ENCODE results near the gene CD34. TPM values are rescaled to one million over a fixed set of nuclear protein-coding genes. Genes with fewer than 3 reads are reported as not detected.

Gene CD34
- total and polyA plus RNA-seq, 2 experiments from 2014 or later: 0.34 TPM; not detected in 1

DNA sequence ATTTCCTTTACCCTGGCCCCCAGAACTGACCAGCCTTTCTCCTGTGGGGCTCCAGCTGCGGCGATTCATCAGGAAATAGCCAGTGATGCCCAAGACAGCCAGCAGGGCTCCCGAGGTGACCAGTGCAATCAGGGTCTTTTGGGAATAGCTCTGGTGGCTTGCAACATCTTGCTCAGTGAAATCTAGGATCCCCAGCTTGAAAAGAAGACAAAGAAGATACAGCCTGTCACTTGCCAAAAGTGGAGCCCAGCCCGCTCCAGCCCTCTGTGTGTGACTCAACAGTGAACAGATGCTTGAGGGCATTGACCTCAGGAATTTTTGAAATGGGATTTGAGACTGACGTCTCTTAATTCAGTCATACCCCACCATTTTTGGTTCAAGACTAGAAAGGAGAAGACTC, 22.3 kb downstream of the CD34 start:
- in situ Hi-C loops (cut with MboI): loop anchor here (5.0 kb wide), 1 partner anchor 79 kb away; no protein-coding TSS in a partner anchor
- Histone ChIP-seq H3F3A (ENCODE audit: insufficient read depth) (peaks cover 31% of the 10 kb centered on the region), H4K20me1 (ENCODE audit: insufficient read depth) (no peaks in the 10 kb centered on the region), H2AFZ (peak overlapping the region; percentile 29; the same call in 1 of the 2 replicates), H3K4me1 (ENCODE audit: insufficient read depth) (peaks cover 37% of the 10 kb centered on the region), H3K4me3 (no peak overlapping the region), H3K4me2 (ENCODE audit: unreplicated experiment) (no peak overlapping the region), H3K27ac (peak overlapping the region; percentile 85; the same call in 1 of the 2 replicates), H3K9me3 (ENCODE audit: low read depth) (no peaks in the 10 kb centered on the region), H3K9me2 (ENCODE audit: insufficient read depth) (no peaks in the 10 kb centered on the region), H3K79me2 (ENCODE audit: insufficient read depth) (no peaks in the 10 kb centered on the region), H3K9ac (no peak overlapping the region), H3K36me3 (ENCODE audit: low read depth) (no peaks in the 10 kb centered on the region), H3K27me3 (replicated peaks; ENCODE audit: insufficient read depth) (no peaks in the 10 kb centered on the region)
- DNase-seq: peak; percentile 65
- TF ChIP-seq EZH2phosphoT487 (IDR thresholded peaks at IDR 0.05; ENCODE audit: insufficient read depth, low read depth): no peak
- no peak for TF ChIP-seq EZH2 (IDR thresholded peaks at IDR 0.05; ENCODE audit: insufficient read depth, poor library complexity, severe bottlenecking)
- WGBS, 2 experiments (ENCODE audit: low coverage in 1 of 2, low lambda C conversion rate in 2 of 2, missing lambda C conversion rate in 2 of 2): 43% methylated on average over 5 of the region's 5 CpGs

DNA sequence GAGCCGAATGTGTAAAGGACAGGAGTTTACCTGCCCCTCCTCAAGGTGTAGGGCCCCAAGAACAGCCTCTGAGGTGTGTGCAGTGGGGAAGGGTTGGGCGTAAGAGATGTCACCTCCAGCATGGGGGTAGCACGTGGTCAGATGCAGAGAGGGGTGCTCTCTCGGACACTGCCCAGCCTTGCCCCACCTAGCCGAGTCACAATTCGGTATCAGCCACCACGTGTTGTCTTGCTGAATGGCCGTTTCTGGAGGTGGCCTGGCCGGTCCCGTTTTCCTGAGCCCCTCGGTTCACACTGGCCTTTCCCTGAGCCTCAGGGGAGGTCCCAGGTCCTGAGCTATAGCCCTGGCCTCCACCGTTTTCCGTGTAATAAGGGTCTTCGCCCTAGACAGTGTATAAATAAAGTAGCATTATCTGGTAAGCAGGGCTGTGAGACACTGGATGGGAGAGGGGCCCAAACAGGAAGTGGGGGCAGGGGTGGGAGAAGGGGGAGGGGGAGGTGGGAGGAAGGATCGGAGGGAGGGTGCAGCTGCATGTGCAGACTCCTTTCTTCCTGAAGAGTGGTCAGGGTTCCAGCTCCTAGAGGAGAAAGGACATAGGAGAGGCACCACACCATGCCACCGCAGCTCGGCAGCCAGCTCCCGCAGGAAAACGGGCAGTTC, 23.3 kb downstream of the CD34 start:
- no peak for DNase-seq
- Histone ChIP-seq H3K4me3 (no peak overlapping the region), H4K20me1 (ENCODE audit: insufficient read depth) (no peaks in the 10 kb centered on the region), H3K27me3 (replicated peaks; ENCODE audit: insufficient read depth) (no peaks in the 10 kb centered on the region), H3K9ac (no peak overlapping the region), H3K27ac (no peak overlapping the region), H3K9me3 (ENCODE audit: low read depth) (no peaks in the 10 kb centered on the region), H3K79me2 (ENCODE audit: insufficient read depth) (no peaks in the 10 kb centered on the region), H3K4me1 (ENCODE audit: insufficient read depth) (peaks cover 37% of the 10 kb centered on the region), H3K9me2 (ENCODE audit: insufficient read depth) (no peaks in the 10 kb centered on the region), H2AFZ (no peak overlapping the region), H3F3A (ENCODE audit: insufficient read depth) (peaks cover 31% of the 10 kb centered on the region), H3K36me3 (ENCODE audit: low read depth) (no peaks in the 10 kb centered on the region), H3K4me2 (ENCODE audit: unreplicated experiment) (no peak overlapping the region)
- in situ Hi-C loops (cut with MboI): loop anchor here (5.0 kb wide), 1 partner anchor 80 kb away; no protein-coding TSS in a partner anchor
- TF ChIP-seq EZH2 (IDR thresholded peaks at IDR 0.05; ENCODE audit: insufficient read depth, poor library complexity, severe bottlenecking) (no peak), EZH2phosphoT487 (IDR thresholded peaks at IDR 0.05; ENCODE audit: insufficient read depth, low read depth) (no peak)
- 84 to 85% methylated on average over 18 to 19 of the region's 19 CpGs for WGBS, 2 experiments (ENCODE audit: low coverage in 1 of 2, low lambda C conversion rate in 2 of 2, missing lambda C conversion rate in 2 of 2)

DNA sequence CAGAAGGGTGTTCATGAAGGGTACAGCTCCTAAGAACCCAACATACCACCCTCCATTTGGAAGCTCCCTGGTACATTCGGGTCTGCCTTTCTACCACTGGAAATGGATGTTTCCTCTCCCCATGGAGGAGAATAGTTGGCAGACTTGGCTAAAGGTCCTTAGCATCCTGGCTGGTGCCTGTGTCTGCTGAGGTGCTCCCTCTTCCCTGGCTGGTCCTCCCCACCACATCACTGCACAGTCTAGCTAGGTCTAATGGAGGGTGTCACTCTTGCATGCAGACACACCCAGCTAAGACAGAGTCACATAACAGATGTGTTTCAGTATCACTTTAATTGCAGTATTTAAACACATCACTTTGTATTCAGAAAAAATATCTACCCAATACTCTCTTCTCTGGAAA, 24.7 kb downstream of the CD34 start:
- TF ChIP-seq EZH2 (IDR thresholded peaks at IDR 0.05; ENCODE audit: insufficient read depth, poor library complexity, severe bottlenecking) (no peak), EZH2phosphoT487 (IDR thresholded peaks at IDR 0.05; ENCODE audit: insufficient read depth, low read depth) (no peak)
- Histone ChIP-seq H3K36me3 (ENCODE audit: low read depth) (no peaks in the 10 kb centered on the region), H3K9me3 (ENCODE audit: low read depth) (no peaks in the 10 kb centered on the region), H3K4me1 (ENCODE audit: insufficient read depth) (peaks cover 36% of the 10 kb centered on the region), H3K79me2 (ENCODE audit: insufficient read depth) (no peaks in the 10 kb centered on the region), H3K27me3 (replicated peaks; ENCODE audit: insufficient read depth) (no peaks in the 10 kb centered on the region), H3K4me3 (no peak overlapping the region), H3K9ac (no peak overlapping the region), H3K27ac (no peak overlapping the region), H3K9me2 (ENCODE audit: insufficient read depth) (no peaks in the 10 kb centered on the region), H3K4me2 (ENCODE audit: unreplicated experiment) (no peak overlapping the region), H4K20me1 (ENCODE audit: insufficient read depth) (no peaks in the 10 kb centered on the region), H2AFZ (no peak overlapping the region), H3F3A (ENCODE audit: insufficient read depth) (peaks cover 26% of the 10 kb centered on the region)
- in situ Hi-C loops (cut with MboI): loop anchor here (5.0 kb wide), 1 partner anchor 81 kb away; no protein-coding TSS in a partner anchor
- DNase-seq: no peak
- whole genome bisulfite sequencing, 2 experiments (ENCODE audit: low coverage in 1 of 2, low lambda C conversion rate in 2 of 2, missing lambda C conversion rate in 2 of 2): 43 to 54% methylated on average over 1 of the region's 1 CpG

DNA sequence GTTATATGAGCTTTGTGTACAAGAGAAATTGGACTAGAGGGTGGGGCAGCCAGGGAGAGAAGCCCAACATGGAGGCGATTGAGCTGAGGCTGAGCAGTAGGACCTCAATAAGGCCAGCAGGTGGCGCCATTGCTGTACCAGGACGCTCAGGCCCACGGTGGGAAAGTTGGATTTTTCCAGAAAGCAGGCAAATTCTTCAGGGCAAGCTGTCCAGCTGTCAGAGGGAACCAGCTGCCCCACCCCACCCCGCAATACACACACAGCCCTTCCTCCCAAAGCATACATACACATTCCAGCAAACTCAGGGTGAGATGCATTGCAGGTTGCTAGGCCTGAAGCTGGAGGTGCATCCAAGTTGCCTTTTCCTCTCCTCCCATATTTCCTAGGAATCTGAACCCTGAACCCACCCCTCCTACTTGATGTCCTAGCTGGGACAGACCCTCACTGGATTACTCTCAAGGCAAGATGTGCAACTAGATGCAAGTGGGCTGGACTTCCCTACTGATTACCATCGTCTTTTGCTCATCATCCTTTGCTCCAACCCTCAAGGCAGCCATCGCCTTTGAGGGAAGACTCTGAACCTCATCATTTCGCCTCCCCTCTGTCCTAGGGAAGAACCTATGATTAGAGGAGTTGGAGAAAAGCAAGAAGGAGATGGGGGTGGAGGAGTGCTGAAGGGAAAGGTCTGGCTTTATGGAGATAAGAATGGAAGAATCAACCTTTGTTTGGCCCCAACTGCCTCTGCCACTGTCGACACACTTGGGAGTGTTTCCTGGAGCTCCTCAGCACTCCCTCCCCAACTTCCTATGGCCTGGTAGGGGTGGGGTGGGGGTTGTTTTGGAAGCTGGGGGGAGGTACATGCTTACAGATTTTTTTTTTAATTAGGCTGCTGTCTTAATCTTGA, 25.5 kb downstream of the CD34 start:
- Histone ChIP-seq H3K27ac (no peak overlapping the region), H3K27me3 (replicated peaks; ENCODE audit: insufficient read depth) (no peaks in the 10 kb centered on the region), H2AFZ (peak overlapping the region; percentile 97), H3K36me3 (ENCODE audit: low read depth) (no peaks in the 10 kb centered on the region), H3K79me2 (ENCODE audit: insufficient read depth) (no peaks in the 10 kb centered on the region), H3K4me1 (ENCODE audit: insufficient read depth) (peaks cover 27% of the 10 kb centered on the region), H3K9me3 (ENCODE audit: low read depth) (no peaks in the 10 kb centered on the region), H3K9ac (no peak overlapping the region), H3K4me2 (ENCODE audit: unreplicated experiment) (no peak overlapping the region), H3K4me3 (no peak overlapping the region), H3F3A (ENCODE audit: insufficient read depth) (peaks cover 17% of the 10 kb centered on the region), H3K9me2 (ENCODE audit: insufficient read depth) (no peaks in the 10 kb centered on the region), H4K20me1 (ENCODE audit: insufficient read depth) (no peaks in the 10 kb centered on the region)
- TF ChIP-seq EZH2 (IDR thresholded peaks at IDR 0.05; ENCODE audit: insufficient read depth, poor library complexity, severe bottlenecking): no peak
- TF ChIP-seq EZH2phosphoT487 (IDR thresholded peaks at IDR 0.05; ENCODE audit: insufficient read depth, low read depth): no peak
- WGBS, 2 experiments (ENCODE audit: low coverage in 1 of 2, low lambda C conversion rate in 2 of 2, missing lambda C conversion rate in 2 of 2): 29 to 30% methylated on average over 9 of the region's 9 CpGs
- peak; percentile 87 for DNase-seq
- in situ Hi-C loops (cut with MboI): loop anchor here (5.0 kb wide), 1 partner anchor 82 kb away; no protein-coding TSS in a partner anchor
